Karpas-422 (cell line): ENCODE measurements around the gene F8. TPM values are rescaled to one million over a fixed set of nuclear protein-coding genes. Genes with fewer than 3 reads are reported as not detected.
"Not testable (repeated sequence)": the region's sequence is repeated elsewhere in the genome, so short reads cannot be mapped to it uniquely, and the experiment has no call there.

Experiments used
- DNase-seq: peaks from one replicate; pipeline ENCODE4 v3.0.0-alpha.2; 2015
- H2AFZ ChIP-seq: fragments of 200-600 bp; sonication (generic); 2 replicates; pipeline ENCODE4 v1.6.1; 2014; ENCODE audit warnings: antibody characterized with exemption, low read length, mixed read lengths
- H3K27ac ChIP-seq: fragments of 200-600 bp; sonication (generic); 2 replicates; pipeline ENCODE4 v1.5.1; 2014; ENCODE audit warnings: mild to moderate bottlenecking, low read length, moderate library complexity
- H3K27me3 ChIP-seq: fragments of 200-600 bp; sonication (generic); 2 replicates; pipeline ENCODE4 v1.6.1; 2014; ENCODE audit warnings: low read length, mixed read lengths
- H3K36me3 ChIP-seq: fragments of 200-600 bp; sonication (generic); 2 replicates; pipeline ENCODE4 v1.6.1; 2014; ENCODE audit warnings: low read length, mixed read lengths; ENCODE audit not compliant: insufficient read depth
- H3K4me1 ChIP-seq: fragments of 200-600 bp; sonication (generic); 2 replicates; pipeline ENCODE4 v1.6.1; 2014; ENCODE audit warnings: mild to moderate bottlenecking, low read length, mixed read lengths
- H3K4me2 ChIP-seq: fragments of 200-600 bp; sonication (generic); 2 replicates; pipeline ENCODE4 v1.6.1; 2014; ENCODE audit warnings: low read length, low read depth, mild to moderate bottlenecking; ENCODE audit not compliant: poor library complexity, severe bottlenecking
- H3K4me3 ChIP-seq: fragments of 200-600 bp; sonication (generic); 2 replicates; pipeline ENCODE4 v1.5.1; 2014; ENCODE audit warnings: mild to moderate bottlenecking, antibody characterized with exemption, low read length, mixed read lengths
- H3K79me2 ChIP-seq: fragments of 200-600 bp; sonication (generic); 2 replicates; pipeline ENCODE4 v1.6.1; 2014; ENCODE audit warnings: mild to moderate bottlenecking, low read length, mixed read lengths
- H3K9ac ChIP-seq: fragments of 200-600 bp; sonication (generic); 2 replicates; pipeline ENCODE4 v1.6.0; 2014; ENCODE audit warnings: low read length
- H3K9me2 ChIP-seq: fragments of 200-600 bp; sonication (generic), shearing (Covaris generic); replicated peaks from 2 replicates; pipeline ENCODE4 v1.6.0; 2014; ENCODE audit warnings: mild to moderate bottlenecking, low read length, moderate library complexity; ENCODE audit not compliant: insufficient read depth
- H3K9me3 ChIP-seq: fragments of 300-700, 200-600 bp; sonication (generic); 2 replicates; pipeline ENCODE4 v1.6.1; 2014; ENCODE audit warnings: low read length, mixed read lengths
- H4K20me1 ChIP-seq: fragments of 200-600 bp; sonication (generic); 2 replicates; pipeline ENCODE4 v1.6.1; 2014; ENCODE audit warnings: mild to moderate bottlenecking, antibody characterized with exemption, low read length, low read depth; ENCODE audit not compliant: insufficient read depth
- total RNA-seq: library from RNA; depleted of rRNA; stranded (reverse); fragments of >200 nt; shearing (Covaris generic); gene quantifications from 2 replicates; pipeline ENCODE4 v1.2.3, GENCODE V29; 2014; ENCODE audit warnings: low replicate concordance

Gene F8
- total RNA-seq, 1 experiment from 2014 or later = 4.1 TPM

- no peak overlapping the region for H2AFZ ChIP-seq
- no peaks in the 10 kb centered on the region for H3K36me3 ChIP-seq
- no peak for DNase-seq
- no peak overlapping the region for H3K4me2 ChIP-seq
- no peak overlapping the region for H3K27ac ChIP-seq
- no peaks in the 10 kb centered on the region for H3K9me2 ChIP-seq
- no peaks in the 10 kb centered on the region for H4K20me1 ChIP-seq
- H3K9me3 ChIP-seq = no peaks in the 10 kb centered on the region
- H3K27me3 ChIP-seq = no peaks in the 10 kb centered on the region
- H3K4me3 ChIP-seq = no peak overlapping the region
- H3K79me2 ChIP-seq = no peaks in the 10 kb centered on the region
- H3K9ac ChIP-seq = no peak overlapping the region
- H3K4me1 ChIP-seq = peaks cover 6% of the 10 kb centered on the region
Measured at GRCh38 chrX:154833746-154834274, 188.7 kb downstream of the F8 start.

GRCh38 chrX:154829926-154830442 lies 192.5 kb downstream of the F8 start:
- Histone ChIP-seq H3K36me3 (no peaks in the 10 kb centered on the region), H3K4me2 (no peak overlapping the region), H3K79me2 (no peaks in the 10 kb centered on the region), H3K27ac (no peak overlapping the region), H3K9me2 (no peaks in the 10 kb centered on the region), H4K20me1 (no peaks in the 10 kb centered on the region), H3K27me3 (no peaks in the 10 kb centered on the region), H3K4me1 (peaks cover 28% of the 10 kb centered on the region), H3K4me3 (no peak overlapping the region), H2AFZ (no peak overlapping the region), H3K9ac (no peak overlapping the region), H3K9me3 (no peaks in the 10 kb centered on the region)
- no peak for DNase-seq

GRCh38 chrX:154829134-154829533 lies 193.4 kb downstream of the F8 start:
- Histone ChIP-seq H2AFZ (no peak overlapping the region), H3K9ac (no peak overlapping the region), H3K36me3 (no peaks in the 10 kb centered on the region), H3K4me3 (no peak overlapping the region), H3K4me1 (peaks cover 28% of the 10 kb centered on the region), H3K27ac (no peak overlapping the region), H3K4me2 (no peak overlapping the region), H3K9me3 (no peaks in the 10 kb centered on the region), H3K79me2 (no peaks in the 10 kb centered on the region), H4K20me1 (no peaks in the 10 kb centered on the region), H3K9me2 (no peaks in the 10 kb centered on the region), H3K27me3 (no peaks in the 10 kb centered on the region)
- no peak for DNase-seq

- Histone ChIP-seq H3K4me3 (peak overlapping the region; percentile 49; the same call in 1 of the 2 replicates), H4K20me1 (no peaks in the 10 kb centered on the region), H3K79me2 (no peaks in the 10 kb centered on the region), H3K36me3 (no peaks in the 10 kb centered on the region), H3K27ac (peak overlapping the region; percentile 81), H3K4me2 (peak overlapping the region; percentile 63), H2AFZ (no peak overlapping the region), H3K9me3 (no peaks in the 10 kb centered on the region), H3K4me1 (peaks cover 32% of the 10 kb centered on the region), H3K9ac (peak overlapping the region; percentile 49), H3K9me2 (no peaks in the 10 kb centered on the region), H3K27me3 (no peaks in the 10 kb centered on the region)
- DNase-seq = no peak
Measured at GRCh38 chrX:154828016-154828408, 194.5 kb downstream of the F8 start.

- Histone ChIP-seq H3K9me2 (no peaks in the 10 kb centered on the region), H4K20me1 (no peaks in the 10 kb centered on the region), H3K4me2 (peak overlapping the region; percentile 63), H3K79me2 (no peaks in the 10 kb centered on the region), H3K27me3 (no peaks in the 10 kb centered on the region), H3K9ac (peak overlapping the region; percentile 56), H2AFZ (peak overlapping the region; percentile 58; the same call in 1 of the 2 replicates), H3K4me3 (peak overlapping the region; percentile 49; the same call in 1 of the 2 replicates), H3K36me3 (no peaks in the 10 kb centered on the region), H3K27ac (peak overlapping the region; percentile 81), H3K9me3 (no peaks in the 10 kb centered on the region), H3K4me1 (peaks cover 32% of the 10 kb centered on the region)
- DNase-seq = peak; percentile 85
Measured at GRCh38 chrX:154827194-154828015, 195.1 kb downstream of the F8 start.

GRCh38 chrX:154825586-154825985 lies 196.9 kb downstream of the F8 start:
- not testable (repeated sequence) for H3K79me2 ChIP-seq, H4K20me1 ChIP-seq, H2AFZ ChIP-seq, H3K4me2 ChIP-seq, H3K27ac ChIP-seq, H3K27me3 ChIP-seq, H3K36me3 ChIP-seq, H3K9me3 ChIP-seq, H3K9me2 ChIP-seq, H3K4me3 ChIP-seq, H3K9ac ChIP-seq, DNase-seq
- peaks cover 33% of the 10 kb centered on the region for H3K4me1 ChIP-seq

GRCh38 chrX:154824638-154825037 lies 197.9 kb downstream of the F8 start:
- H3K79me2 ChIP-seq = no peaks in the 10 kb centered on the region
- no peaks in the 10 kb centered on the region for H3K27me3 ChIP-seq
- H4K20me1 ChIP-seq = no peaks in the 10 kb centered on the region
- no peaks in the 10 kb centered on the region for H3K9me2 ChIP-seq
- H3K4me1 ChIP-seq = peaks cover 42% of the 10 kb centered on the region
- H3K27ac ChIP-seq = no peak overlapping the region
- H3K9ac ChIP-seq = no peak overlapping the region
- no peak for DNase-seq
- H3K4me2 ChIP-seq = no peak overlapping the region
- H2AFZ ChIP-seq = no peak overlapping the region
- H3K9me3 ChIP-seq = no peaks in the 10 kb centered on the region
- H3K36me3 ChIP-seq = no peaks in the 10 kb centered on the region
- no peak overlapping the region for H3K4me3 ChIP-seq

GRCh38 chrX:154822029-154822428 lies 200.5 kb downstream of the F8 start:
- H2AFZ ChIP-seq = no peak overlapping the region
- H4K20me1 ChIP-seq = no peaks in the 10 kb centered on the region
- H3K4me1 ChIP-seq = peaks cover 30% of the 10 kb centered on the region
- H3K9me3 ChIP-seq = no peaks in the 10 kb centered on the region
- H3K27ac ChIP-seq = no peak overlapping the region
- no peak overlapping the region for H3K4me3 ChIP-seq
- H3K4me2 ChIP-seq = no peak overlapping the region
- no peaks in the 10 kb centered on the region for H3K9me2 ChIP-seq
- no peaks in the 10 kb centered on the region for H3K36me3 ChIP-seq
- DNase-seq = no peak
- no peak overlapping the region for H3K9ac ChIP-seq
- H3K79me2 ChIP-seq = no peaks in the 10 kb centered on the region
- no peaks in the 10 kb centered on the region for H3K27me3 ChIP-seq
